Measurements from ENCODE around the gene SV2B. TPM values are rescaled to one million over a fixed set of nuclear protein-coding genes. Genes with fewer than 3 reads are reported as not detected.

SV2B gene
- total and polyA plus RNA-seq, 2 donors from 2014 or later, result 0.17 to 3.9 TPM

DNA sequence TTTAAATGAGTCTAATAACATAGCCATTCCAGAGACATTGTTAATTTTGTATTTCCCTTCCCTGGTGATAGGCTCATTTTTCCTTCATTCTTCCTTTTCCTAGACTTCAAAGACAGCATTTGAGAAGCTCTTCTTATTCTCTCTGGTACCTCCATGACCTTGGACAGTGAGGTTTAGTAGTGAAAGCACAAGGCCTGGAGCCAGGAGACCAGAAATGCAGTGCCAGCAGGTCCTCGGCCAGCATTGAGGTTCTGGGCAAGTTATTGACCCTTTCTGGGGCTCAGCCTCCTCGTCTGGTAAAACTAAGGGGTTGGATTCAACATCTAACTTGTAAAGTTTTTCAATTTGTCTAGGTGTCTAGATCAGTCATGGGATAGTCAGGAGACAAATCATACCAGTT lies 146.9 kb downstream of the SV2B start:
- Histone ChIP-seq H3K4me3 (ENCODE audit: low read length in 3 of 3) (no peak overlapping the region), H3K27ac (ENCODE audit: low read depth in 2 of 2, low read length in 2 of 2) (no peak overlapping the region), H3K36me3 (ENCODE audit: control insufficient read depth in 2 of 3, insufficient read depth in 3 of 3, low read length in 3 of 3) (no peaks in the 10 kb centered on the region), H3K9me3 (ENCODE audit: control insufficient read depth in 2 of 3, insufficient read depth in 1 of 3, low read length in 3 of 3) (no peaks in the 10 kb centered on the region), H3K27me3 (ENCODE audit: control insufficient read depth, insufficient read depth, low read length) (no peaks in the 10 kb centered on the region), H3K9ac (ENCODE audit: low read length in 3 of 3) (no peak overlapping the region), H3K4me1 (ENCODE audit: control insufficient read depth in 2 of 3, insufficient read depth in 2 of 3, low read depth in 1 of 3, low read length in 3 of 3) (no peaks in the 10 kb centered on the region)
- intact Hi-C loops (cut with DNase I), result no loop called here
- DNase-seq (no peak), FAIRE-seq (no peak)
- no peak for TF ChIP-seq CTCF (IDR thresholded peaks at IDR 0.05; ENCODE audit: borderline replicate concordance, extremely low read depth, insufficient read depth)

- FAIRE-seq, result no peak
- Histone ChIP-seq H3K9ac (ENCODE audit: low read length in 3 of 3) (no peak overlapping the region), H3K27ac (ENCODE audit: low read depth in 2 of 2, low read length in 2 of 2) (no peak overlapping the region), H3K9me3 (ENCODE audit: control insufficient read depth in 2 of 3, insufficient read depth in 1 of 3, low read length in 3 of 3) (no peaks in the 10 kb centered on the region), H3K36me3 (ENCODE audit: control insufficient read depth in 2 of 3, insufficient read depth in 3 of 3, low read length in 3 of 3) (no peaks in the 10 kb centered on the region), H3K4me1 (ENCODE audit: control insufficient read depth in 2 of 3, insufficient read depth in 2 of 3, low read depth in 1 of 3, low read length in 3 of 3) (no peaks in the 10 kb centered on the region), H3K4me3 (ENCODE audit: low read length in 3 of 3) (no peak overlapping the region), H3K27me3 (ENCODE audit: control insufficient read depth, insufficient read depth, low read length) (no peaks in the 10 kb centered on the region)
- no peak for TF ChIP-seq CTCF (IDR thresholded peaks at IDR 0.05; ENCODE audit: borderline replicate concordance, extremely low read depth, insufficient read depth)
- intact Hi-C loops (cut with DNase I), result no loop called here
- no peak for DNase-seq
These were observed 149.5 kb downstream of the SV2B start for GRCh38 chr15:91249591-91249990.

DNA sequence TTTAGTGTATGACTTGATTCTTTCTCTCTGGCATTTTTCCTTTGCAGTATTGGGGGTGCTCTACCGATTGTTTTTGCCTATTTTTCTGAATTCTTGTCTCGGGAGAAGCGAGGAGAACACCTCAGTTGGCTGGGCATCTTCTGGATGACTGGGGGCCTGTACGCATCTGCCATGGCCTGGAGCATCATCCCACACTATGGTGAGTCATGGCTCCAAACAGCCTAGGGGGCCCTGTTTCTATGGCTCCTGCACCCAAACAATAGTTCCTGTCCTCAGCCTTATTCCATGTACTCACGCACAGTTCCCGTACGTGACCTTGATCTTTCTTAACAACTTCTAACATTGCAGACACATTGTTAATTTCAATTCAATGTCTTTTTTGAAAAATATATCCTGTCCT lies 152.3 kb downstream of the SV2B start:
- Histone ChIP-seq H3K36me3 (ENCODE audit: control insufficient read depth in 2 of 3, insufficient read depth in 3 of 3, low read length in 3 of 3) (no peaks in the 10 kb centered on the region), H3K27ac (ENCODE audit: low read depth in 2 of 2, low read length in 2 of 2) (no peak overlapping the region), H3K27me3 (ENCODE audit: control insufficient read depth, insufficient read depth, low read length) (no peaks in the 10 kb centered on the region), H3K4me3 (ENCODE audit: low read length in 3 of 3) (no peak overlapping the region), H3K9me3 (ENCODE audit: control insufficient read depth in 2 of 3, insufficient read depth in 1 of 3, low read length in 3 of 3) (no peaks in the 10 kb centered on the region), H3K9ac (ENCODE audit: low read length in 3 of 3) (no peak overlapping the region), H3K4me1 (ENCODE audit: control insufficient read depth in 2 of 3, insufficient read depth in 2 of 3, low read depth in 1 of 3, low read length in 3 of 3) (no peaks in the 10 kb centered on the region)
- intact Hi-C loops (cut with DNase I), result no loop called here
- DNase-seq, result no peak
- no peak for FAIRE-seq
- TF ChIP-seq CTCF (IDR thresholded peaks at IDR 0.05; ENCODE audit: borderline replicate concordance, extremely low read depth, insufficient read depth), result no peak

DNA sequence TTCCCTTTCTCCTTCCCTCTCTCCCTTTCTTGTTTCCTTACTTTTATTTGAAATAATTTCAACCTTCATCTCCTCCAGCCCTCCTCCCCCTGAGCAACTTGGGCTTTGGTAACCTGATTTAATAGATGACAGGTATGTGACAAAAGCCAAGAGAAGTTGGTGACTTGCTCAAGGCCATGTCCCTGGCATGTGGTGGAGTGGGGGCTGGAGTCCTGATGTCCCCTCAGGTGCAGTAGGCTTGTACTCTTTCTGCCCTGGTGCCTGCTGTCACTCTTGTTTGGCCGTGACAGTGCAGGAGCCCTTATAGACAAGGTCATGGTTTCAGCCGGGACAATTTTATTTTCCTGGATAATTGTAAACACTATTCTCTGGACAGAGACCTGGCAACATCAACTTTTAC lies 152.7 kb downstream of the SV2B start:
- no peaks in the 10 kb centered on the region for H3K27me3 ChIP-seq (ENCODE audit: control insufficient read depth, insufficient read depth, low read length)
- H3K9ac ChIP-seq (ENCODE audit: low read length in 3 of 3), result no peak overlapping the region
- FAIRE-seq (no peak), DNase-seq (no peak)
- no peak overlapping the region for H3K4me3 ChIP-seq (ENCODE audit: low read length in 3 of 3)
- TF ChIP-seq CTCF (IDR thresholded peaks at IDR 0.05; ENCODE audit: borderline replicate concordance, extremely low read depth, insufficient read depth), result no peak
- H3K9me3 ChIP-seq (ENCODE audit: control insufficient read depth in 2 of 3, insufficient read depth in 1 of 3, low read length in 3 of 3), result no peaks in the 10 kb centered on the region
- intact Hi-C loops (cut with DNase I), result no loop called here
- H3K27ac ChIP-seq (ENCODE audit: low read depth in 2 of 2, low read length in 2 of 2), result no peak overlapping the region
- H3K4me1 ChIP-seq (ENCODE audit: control insufficient read depth in 2 of 3, insufficient read depth in 2 of 3, low read depth in 1 of 3, low read length in 3 of 3), result no peaks in the 10 kb centered on the region
- no peaks in the 10 kb centered on the region for H3K36me3 ChIP-seq (ENCODE audit: control insufficient read depth in 2 of 3, insufficient read depth in 3 of 3, low read length in 3 of 3)
